NCI-H1417 treated with DMSO at 0.1 percent for 48 hours (cell line): ENCODE data around the gene UROD.
"Not testable (repeated sequence)": the region's sequence is repeated elsewhere in the genome, so short reads cannot be mapped to it uniquely, and the experiment has no call there.

Experiments used
- DNase-seq: peaks from one replicate; lab custom pipeline; 2025; lab: John Stamatoyannopoulos, UW

Gene UROD

GRCh38 chr1:45038661-45039364, 26.8 kb downstream of the UROD start:
- DNase-seq = no peak

- no peak for DNase-seq
Observed at GRCh38 chr1:45040297-45040696, 28.2 kb downstream of the UROD start.

- no peak for DNase-seq
Observed at GRCh38 chr1:45043094-45043493, 31.0 kb downstream of the UROD start.

GRCh38 chr1:45044916-45045315, 32.9 kb downstream of the UROD start:
- no peak for DNase-seq

GRCh38 chr1:45047032-45047431, 35.0 kb downstream of the UROD start:
- DNase-seq = no peak

- DNase-seq = no peak
Observed at GRCh38 chr1:45051005-45051772, 39.1 kb downstream of the UROD start.

- DNase-seq = no peak
Observed at GRCh38 chr1:45057542-45057941, 45.5 kb downstream of the UROD start.

- no peak for DNase-seq
Observed at GRCh38 chr1:45059829-45060228, 47.8 kb downstream of the UROD start.

GRCh38 chr1:45062463-45062862, 50.4 kb downstream of the UROD start:
- DNase-seq = not testable (repeated sequence)

GRCh38 chr1:45065083-45065482, 53.0 kb downstream of the UROD start:
- DNase-seq = no peak
